ENCODE data around the gene RTP1.

The RTP1 gene

DNA sequence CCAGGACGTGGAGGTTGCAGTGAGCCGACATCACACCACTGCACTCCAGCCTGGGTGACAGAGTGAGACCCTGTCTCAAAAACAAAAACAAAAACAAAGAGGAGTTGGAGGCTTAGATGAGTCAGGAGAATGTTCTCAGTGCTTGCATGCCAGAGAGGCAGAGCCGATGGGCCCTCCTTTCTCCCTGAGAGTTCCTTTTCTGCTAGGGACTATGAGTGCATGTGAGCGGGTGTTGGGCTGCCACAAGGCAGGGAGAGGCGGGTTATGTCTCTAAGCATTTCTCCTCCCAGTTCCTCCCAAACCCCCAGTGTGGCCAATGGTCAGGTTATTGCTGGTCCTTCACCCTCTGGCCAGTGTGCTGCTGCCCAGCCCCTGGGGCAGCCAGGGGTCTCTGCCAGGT lies 45.1 kb downstream of the RTP1 start:
- TF ChIP-seq YY1 (IDR thresholded peaks at IDR 0.05; ENCODE audit: low read depth) (no peak), FOXM1 (IDR thresholded peaks at IDR 0.05; ENCODE audit: borderline replicate concordance, low read depth) (no peak), NFIC (IDR thresholded peaks at IDR 0.05) (no peak), CEBPB (IDR thresholded peaks at IDR 0.05) (no peak), TAF1 (IDR thresholded peaks at IDR 0.05; ENCODE audit: low read depth) (no peak), EGR1 (IDR thresholded peaks at IDR 0.05) (no peak), EP300 (IDR thresholded peaks at IDR 0.05; ENCODE audit: borderline replicate concordance) (no peak), ZBTB7A (IDR thresholded peaks at IDR 0.05; ENCODE audit: low read depth) (no peak), RAD21 (IDR thresholded peaks at IDR 0.05; ENCODE audit: low read depth) (no peak)

DNA sequence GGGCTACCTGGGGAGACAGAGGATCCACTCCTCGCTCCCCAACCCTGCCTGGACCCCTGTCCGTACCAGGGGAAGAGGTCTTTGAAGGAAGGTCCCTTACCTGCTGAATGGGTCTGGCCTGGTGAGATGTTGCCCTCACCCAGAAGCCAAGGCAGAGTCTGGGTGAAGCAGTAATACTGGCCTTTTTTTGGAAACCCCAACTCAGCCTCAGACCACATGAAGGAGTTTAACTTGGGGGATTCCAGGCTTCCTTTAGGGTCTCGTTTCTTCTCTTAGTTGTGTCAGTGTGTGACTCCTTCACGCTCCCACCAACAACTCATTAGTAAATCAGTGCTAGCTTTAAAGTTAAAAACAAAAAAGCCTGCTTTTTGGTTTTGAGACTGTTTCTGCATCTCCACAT lies 45.6 kb downstream of the RTP1 start:
- TF ChIP-seq, protein P1, sequence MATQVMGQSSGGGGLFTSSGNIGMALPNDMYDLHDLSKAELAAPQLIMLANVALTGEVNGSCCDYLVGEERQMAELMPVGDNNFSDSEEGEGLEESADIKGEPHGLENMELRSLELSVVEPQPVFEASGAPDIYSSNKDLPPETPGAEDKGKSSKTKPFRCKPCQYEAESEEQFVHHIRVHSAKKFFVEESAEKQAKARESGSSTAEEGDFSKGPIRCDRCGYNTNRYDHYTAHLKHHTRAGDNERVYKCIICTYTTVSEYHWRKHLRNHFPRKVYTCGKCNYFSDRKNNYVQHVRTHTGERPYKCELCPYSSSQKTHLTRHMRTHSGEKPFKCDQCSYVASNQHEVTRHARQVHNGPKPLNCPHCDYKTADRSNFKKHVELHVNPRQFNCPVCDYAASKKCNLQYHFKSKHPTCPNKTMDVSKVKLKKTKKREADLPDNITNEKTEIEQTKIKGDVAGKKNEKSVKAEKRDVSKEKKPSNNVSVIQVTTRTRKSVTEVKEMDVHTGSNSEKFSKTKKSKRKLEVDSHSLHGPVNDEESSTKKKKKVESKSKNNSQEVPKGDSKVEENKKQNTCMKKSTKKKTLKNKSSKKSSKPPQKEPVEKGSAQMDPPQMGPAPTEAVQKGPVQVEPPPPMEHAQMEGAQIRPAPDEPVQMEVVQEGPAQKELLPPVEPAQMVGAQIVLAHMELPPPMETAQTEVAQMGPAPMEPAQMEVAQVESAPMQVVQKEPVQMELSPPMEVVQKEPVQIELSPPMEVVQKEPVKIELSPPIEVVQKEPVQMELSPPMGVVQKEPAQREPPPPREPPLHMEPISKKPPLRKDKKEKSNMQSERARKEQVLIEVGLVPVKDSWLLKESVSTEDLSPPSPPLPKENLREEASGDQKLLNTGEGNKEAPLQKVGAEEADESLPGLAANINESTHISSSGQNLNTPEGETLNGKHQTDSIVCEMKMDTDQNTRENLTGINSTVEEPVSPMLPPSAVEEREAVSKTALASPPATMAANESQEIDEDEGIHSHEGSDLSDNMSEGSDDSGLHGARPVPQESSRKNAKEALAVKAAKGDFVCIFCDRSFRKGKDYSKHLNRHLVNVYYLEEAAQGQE (IDR thresholded peaks at IDR 0.05; ENCODE audit: low read depth) = no peak
- TF ChIP-seq, protein P2, sequence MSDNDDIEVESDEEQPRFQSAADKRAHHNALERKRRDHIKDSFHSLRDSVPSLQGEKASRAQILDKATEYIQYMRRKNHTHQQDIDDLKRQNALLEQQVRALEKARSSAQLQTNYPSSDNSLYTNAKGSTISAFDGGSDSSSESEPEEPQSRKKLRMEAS (IDR thresholded peaks at IDR 0.05) = no peak
- TF ChIP-seq CREB1 (IDR thresholded peaks at IDR 0.05; ENCODE audit: low read depth) (no peak), TAF1 (IDR thresholded peaks at IDR 0.05; ENCODE audit: low read depth) (no peak), FOXM1 (IDR thresholded peaks at IDR 0.05; ENCODE audit: borderline replicate concordance, low read depth) (no peak), TEAD4 (IDR thresholded peaks at IDR 0.05) (no peak), CEBPB (IDR thresholded peaks at IDR 0.05) (no peak), NFIC (IDR thresholded peaks at IDR 0.05) (no peak), ZBTB7A (IDR thresholded peaks at IDR 0.05; ENCODE audit: low read depth) (no peak), TCF12 (IDR thresholded peaks at IDR 0.05; ENCODE audit: low read depth) (no peak)
- TF ChIP-seq, protein P3, sequence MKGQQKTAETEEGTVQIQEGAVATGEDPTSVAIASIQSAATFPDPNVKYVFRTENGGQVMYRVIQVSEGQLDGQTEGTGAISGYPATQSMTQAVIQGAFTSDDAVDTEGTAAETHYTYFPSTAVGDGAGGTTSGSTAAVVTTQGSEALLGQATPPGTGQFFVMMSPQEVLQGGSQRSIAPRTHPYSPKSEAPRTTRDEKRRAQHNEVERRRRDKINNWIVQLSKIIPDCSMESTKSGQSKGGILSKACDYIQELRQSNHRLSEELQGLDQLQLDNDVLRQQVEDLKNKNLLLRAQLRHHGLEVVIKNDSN (IDR thresholded peaks at IDR 0.05) = no peak

DNA sequence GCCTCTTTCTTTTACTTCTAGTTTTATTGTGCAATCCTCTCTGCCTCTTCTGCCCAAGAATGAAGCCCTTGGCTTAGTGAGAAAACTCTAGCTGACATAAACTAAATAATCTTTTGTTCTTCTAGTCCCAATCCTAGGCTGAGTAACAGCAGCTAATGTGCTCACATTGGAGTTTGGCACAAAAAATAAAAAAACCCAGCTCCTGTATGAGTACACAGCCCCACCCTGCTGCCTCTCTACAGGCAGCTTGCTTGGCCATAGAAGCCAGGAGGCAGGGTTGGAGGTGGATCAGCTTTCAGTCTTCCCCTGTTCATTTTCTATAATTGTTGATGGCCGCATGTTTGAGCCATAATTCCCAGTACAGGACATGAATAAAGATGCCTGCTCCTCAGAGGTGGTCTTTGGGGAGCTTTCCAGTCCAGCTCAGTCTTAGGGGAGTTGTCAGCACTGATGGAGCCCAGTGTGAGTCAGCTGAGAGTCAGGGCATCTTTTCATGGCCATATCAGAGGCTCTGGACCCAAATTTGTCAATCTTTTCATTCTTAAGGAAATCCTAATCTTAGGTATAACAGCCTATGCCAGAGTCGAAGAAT lies 46.7 kb downstream of the RTP1 start:
- TF ChIP-seq EP300 (IDR thresholded peaks at IDR 0.05; ENCODE audit: borderline replicate concordance) = no peak
- TF ChIP-seq ZBTB7A (IDR thresholded peaks at IDR 0.05; ENCODE audit: low read depth) = no peak
- TF ChIP-seq NFIC (IDR thresholded peaks at IDR 0.05) = no peak
- TF ChIP-seq EGR1 (IDR thresholded peaks at IDR 0.05) = no peak
- TF ChIP-seq CREB1 (IDR thresholded peaks at IDR 0.05; ENCODE audit: low read depth) = no peak
- TF ChIP-seq, protein P3 (IDR thresholded peaks at IDR 0.05) = no peak
- no peak for TF ChIP-seq TCF12 (IDR thresholded peaks at IDR 0.05; ENCODE audit: low read depth)
- TF ChIP-seq TEAD4 (IDR thresholded peaks at IDR 0.05) = no peak
- no peak for TF ChIP-seq FOXM1 (IDR thresholded peaks at IDR 0.05; ENCODE audit: borderline replicate concordance, low read depth)
- TF ChIP-seq, protein P1 (IDR thresholded peaks at IDR 0.05; ENCODE audit: low read depth) = no peak
- TF ChIP-seq, protein P2 (IDR thresholded peaks at IDR 0.05) = no peak
- no peak for TF ChIP-seq CEBPB (IDR thresholded peaks at IDR 0.05)
- TF ChIP-seq RAD21 (IDR thresholded peaks at IDR 0.05; ENCODE audit: low read depth) = no peak
- TF ChIP-seq YY1 (IDR thresholded peaks at IDR 0.05; ENCODE audit: low read depth) = no peak
- TF ChIP-seq TAF1 (IDR thresholded peaks at IDR 0.05; ENCODE audit: low read depth) = no peak

DNA sequence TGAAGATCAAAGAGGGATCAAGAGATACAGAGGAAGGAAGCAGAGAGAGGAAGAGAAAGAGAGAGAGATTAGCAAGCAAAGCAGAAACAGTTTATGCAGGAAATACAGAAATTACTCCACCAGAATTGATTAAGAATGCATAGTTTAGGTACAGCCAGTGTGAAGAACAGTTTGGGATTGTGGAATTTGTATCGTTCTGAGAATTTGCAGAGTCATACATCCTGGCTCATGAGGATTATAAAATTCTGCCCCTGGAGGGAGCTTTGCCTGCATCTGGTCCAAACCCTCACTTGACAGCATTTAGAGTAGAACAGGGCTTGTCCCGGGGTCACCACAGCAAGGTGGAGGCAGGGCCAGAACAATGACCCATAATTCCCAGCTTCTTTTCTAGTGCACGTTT lies 50.1 kb downstream of the RTP1 start:
- no peak for TF ChIP-seq RAD21 (IDR thresholded peaks at IDR 0.05; ENCODE audit: low read depth)
- no peak for TF ChIP-seq TCF12 (IDR thresholded peaks at IDR 0.05; ENCODE audit: low read depth)
- no peak for TF ChIP-seq NFIC (IDR thresholded peaks at IDR 0.05)
- no peak for TF ChIP-seq ZBTB7A (IDR thresholded peaks at IDR 0.05; ENCODE audit: low read depth)
- no peak for TF ChIP-seq TAF1 (IDR thresholded peaks at IDR 0.05; ENCODE audit: low read depth)
- no peak for TF ChIP-seq EGR1 (IDR thresholded peaks at IDR 0.05)
- TF ChIP-seq EP300 (IDR thresholded peaks at IDR 0.05; ENCODE audit: borderline replicate concordance) = no peak
- TF ChIP-seq, protein P1 (IDR thresholded peaks at IDR 0.05; ENCODE audit: low read depth) = no peak
- no peak for TF ChIP-seq TEAD4 (IDR thresholded peaks at IDR 0.05)
- TF ChIP-seq CEBPB (IDR thresholded peaks at IDR 0.05) = no peak
- TF ChIP-seq CREB1 (IDR thresholded peaks at IDR 0.05; ENCODE audit: low read depth) = no peak
- TF ChIP-seq, protein P2 (IDR thresholded peaks at IDR 0.05) = no peak
- TF ChIP-seq YY1 (IDR thresholded peaks at IDR 0.05; ENCODE audit: low read depth) = no peak
- TF ChIP-seq FOXM1 (IDR thresholded peaks at IDR 0.05; ENCODE audit: borderline replicate concordance, low read depth) = no peak
- TF ChIP-seq, protein P3 (IDR thresholded peaks at IDR 0.05) = no peak
